IMR-90 (cell line): ENCODE data around the gene C15orf61. TPM values are rescaled to one million over a fixed set of nuclear protein-coding genes. Genes with fewer than 3 reads are reported as not detected.

Source experiments
- ATAC-seq: fragments of 200-7000 bp; cut with Tn5 transposase; 2 replicates; pipeline ENCODE4 v1.9.1; 2020; ENCODE audit warnings: low read depth, mild to moderate bottlenecking, moderate library complexity
- BruUV-seq: library from RNA; stranded (reverse); fragments of 400-500 nt; replicated peaks from 2 replicates; lab custom pipeline; 2021; lab: Mats Ljungman, UMichigan
- CTCF ChIA-PET: fragments of 300-600 bp; formaldehyde crosslinking; extraction: SDS; loops from one replicate; lab custom pipeline; 2021; ENCODE audit warnings: antibody characterized with exemption; lab: Yijun Ruan, JAX
- POLR2A ChIA-PET: fragments of 300-600 bp; sonication (Branson Sonifier 250); formaldehyde crosslinking; loops from one replicate; lab custom pipeline; 2022; ENCODE audit warnings: antibody characterized with exemption; ENCODE audit not compliant: unreplicated experiment; lab: Charles Lee
- DNase-seq: peaks from one replicate; pipeline ENCODE4 v3.0.0; 2013
- H2AFZ ChIP-seq: replicated peaks from 2 replicates; pipeline ENCODE3; 2013; ENCODE audit warnings: low read length, mild to moderate bottlenecking; ENCODE audit not compliant: poor library complexity
- H2AK5ac ChIP-seq: 2 replicates; pipeline ENCODE4 v1.6.1; 2013; ENCODE audit warnings: low read depth, low read length, inconsistent platforms
- H2AK9ac ChIP-seq: replicated peaks from 2 replicates; pipeline ENCODE3; 2013; ENCODE audit warnings: mild to moderate bottlenecking, low read depth, low read length, moderate library complexity; ENCODE audit not compliant: poor library complexity
- H2BK120ac ChIP-seq: 2 replicates; pipeline ENCODE4 v1.6.1; 2013; ENCODE audit warnings: low read depth, low read length, inconsistent platforms
- H2BK15ac ChIP-seq: 3 replicates; pipeline ENCODE4 v1.6.1; 2013; ENCODE audit warnings: low read depth, low read length, inconsistent platforms
- H2BK20ac ChIP-seq: 2 replicates; pipeline ENCODE4 v1.6.1; 2013; ENCODE audit warnings: low read depth, mild to moderate bottlenecking, inconsistent platforms, low read length, moderate library complexity
- H2BK5ac ChIP-seq: 2 replicates; pipeline ENCODE4 v1.6.1; 2013; ENCODE audit warnings: mild to moderate bottlenecking, low read depth, low read length, inconsistent platforms; ENCODE audit not compliant: poor library complexity, severe bottlenecking
- H3K14ac ChIP-seq: replicated peaks from 2 replicates; pipeline ENCODE4 v1.6.1; 2013; ENCODE audit warnings: low read depth, low read length, inconsistent platforms
- H3K18ac ChIP-seq: 2 replicates; pipeline ENCODE4 v1.6.1; 2013; ENCODE audit warnings: low read depth, low read length, control low read depth
- H3K23ac ChIP-seq: 2 replicates; pipeline ENCODE4 v1.6.1; 2013; ENCODE audit warnings: low read depth, low read length, inconsistent platforms
- H3K27ac ChIP-seq: 2 replicates; pipeline ENCODE4 v1.5.1; 2013; ENCODE audit warnings: mild to moderate bottlenecking, control low read depth, low read length; ENCODE audit not compliant: insufficient read depth
- H3K27me3 ChIP-seq: 2 replicates; pipeline ENCODE4 v1.6.1; 2013; ENCODE audit warnings: low read length; ENCODE audit not compliant: control insufficient read depth, insufficient read depth
- H3K36me3 ChIP-seq: 2 replicates; pipeline ENCODE4 v1.6.1; 2013; ENCODE audit warnings: low read length, mixed read lengths; ENCODE audit not compliant: control insufficient read depth, insufficient read depth
- H3K4ac ChIP-seq: 2 replicates; pipeline ENCODE4 v1.6.1; 2013; ENCODE audit warnings: low read depth, low read length, inconsistent platforms
- H3K4me1 ChIP-seq: 2 replicates; pipeline ENCODE4 v1.6.1; 2013; ENCODE audit warnings: low read length, mixed read lengths; ENCODE audit not compliant: control insufficient read depth, insufficient read depth
- H3K4me2 ChIP-seq: 2 replicates; pipeline ENCODE4 v1.6.1; 2013; ENCODE audit warnings: low read depth, mild to moderate bottlenecking, control low read depth, low read length, moderate library complexity
- H3K4me3 ChIP-seq: 2 replicates; pipeline ENCODE4 v1.5.1; 2013; ENCODE audit warnings: low read depth, mild to moderate bottlenecking, control low read depth, low read length, moderate library complexity; ENCODE audit not compliant: insufficient read depth
- H3K56ac ChIP-seq: 2 replicates; pipeline ENCODE4 v1.6.1; 2013; ENCODE audit warnings: low read length, inconsistent platforms; ENCODE audit not compliant: insufficient read depth; ENCODE audit errors: extremely low read depth
- H3K79me1 ChIP-seq, 2 experiments: 2 replicates each; pipeline ENCODE4 v1.6.1; 2013; ENCODE audit warnings: low read length in 2 of 2, inconsistent platforms in 1 of 2, low read depth in 1 of 2
- H3K9ac ChIP-seq: 2 replicates; pipeline ENCODE4 v1.6.1; 2013; ENCODE audit warnings: low read depth, low read length, control low read depth
- H3K9me1 ChIP-seq: 2 replicates; pipeline ENCODE4 v1.6.1; 2013; ENCODE audit warnings: low read length, inconsistent platforms; ENCODE audit not compliant: insufficient read depth
- H3K9me3 ChIP-seq: 2 replicates; pipeline ENCODE4 v1.6.1; 2013; ENCODE audit warnings: low read length; ENCODE audit not compliant: control insufficient read depth, insufficient read depth
- H4K20me1 ChIP-seq: 2 replicates; pipeline ENCODE4 v1.6.1; 2013; ENCODE audit warnings: low read length, inconsistent platforms; ENCODE audit not compliant: insufficient read depth
- H4K5ac ChIP-seq: 2 replicates; pipeline ENCODE4 v1.6.1; 2013; ENCODE audit warnings: mild to moderate bottlenecking, low read depth, low read length, control low read depth
- H4K8ac ChIP-seq, 2 experiments: 2 replicates each; pipeline ENCODE4 v1.6.1; 2013; ENCODE audit warnings: low read depth in 2 of 2, low read length in 2 of 2, control low read depth in 1 of 2, inconsistent platforms in 1 of 2
- H4K91ac ChIP-seq: 2 replicates; pipeline ENCODE4 v1.6.1; 2013; ENCODE audit warnings: low read depth, low read length, inconsistent platforms; ENCODE audit not compliant: insufficient read depth
- CTCF ChIP-seq: conservative IDR thresholded peaks from 2 replicates; pipeline ENCODE4 v1.5.1; 2012; ENCODE audit warnings: mild to moderate bottlenecking, low read depth, low read length, improper control_type of control experiment
- RCOR1 ChIP-seq: IDR thresholded peaks from 2 replicates; pipeline ENCODE4 v1.6.1; 2012; ENCODE audit warnings: mild to moderate bottlenecking, low read length, improper control_type of control experiment; ENCODE audit not compliant: insufficient replicate concordance
- WGBS, 2 experiments: methylation state at CpG; one replicate each; pipeline versions ENCODE4 v1.1.5 to v1.1.7; 2013; ENCODE audit warnings: missing lambda C conversion rate in 2 of 2; ENCODE audit not compliant: insufficient read length in 1 of 2; ENCODE audit errors: extremely low coverage in 2 of 2; 5-methylcytosine and 5-hydroxymethylcytosine counted together
- dilution Hi-C: fragments of 300-500 bp; cut with HindIII; formaldehyde crosslinking; loops from one replicate; pipeline ENCODE4 v1.14.3; 2018; ENCODE audit warnings: low sequenced_read_pairs; ENCODE audit not compliant: unreplicated experiment
- in situ Hi-C: fragments of 300-500 bp; cut with MboI; formaldehyde crosslinking; loops from 3 replicates; pipeline ENCODE4 v1.14.3; 2019; ENCODE audit warnings: low sequenced_read_pairs, inconsistent platforms, mixed read lengths
- intact Hi-C: fragments of 100-400 bp; cut with micrococcal nuclease; formaldehyde crosslinking; loops from 2 replicates; pipeline ENCODE4 v1.10.0; 2022
- polyA plus RNA-seq, 3 experiments: library from polyadenylated mRNA; depleted of rRNA; stranded (reverse); fragments of >200 nt; gene quantifications; 2 replicates each; pipeline ENCODE4 v1.2.3, GENCODE V29; 2012; ENCODE audit warnings: low replicate concordance in 1 of 3
- total RNA-seq: library from RNA; depleted of rRNA; stranded (reverse); fragments of >200 nt; gene quantifications from 2 replicates; pipeline ENCODE4 v1.2.3, GENCODE V29; 2012

The C15orf61 gene
- total and polyA plus RNA-seq, 2 of the 4 experiments (the other 2 are of a cell fraction) = 1.4 to 2.5 TPM

- TF ChIP-seq CTCF = no peak
These were observed 7.8 kb upstream of the C15orf61 start (continued) for GRCh38 chr15:67512933-67513714.

- Histone ChIP-seq H3K79me1 (no peaks in the 10 kb centered on the region), H2AFZ (no peak overlapping the region), H3K4me2 (no peak overlapping the region), H2BK15ac (no peak overlapping the region), H3K27ac (no peak overlapping the region), H3K23ac (no peak overlapping the region), H4K5ac (no peak overlapping the region), H3K4me1 (peaks cover 3% of the 10 kb centered on the region), H4K8ac (no peak overlapping the region), H3K4me3 (no peak overlapping the region), H3K4ac (no peak overlapping the region), H3K56ac (no peak overlapping the region), H2AK5ac (no peak overlapping the region), H3K9ac (no peak overlapping the region), H3K27me3 (no peaks in the 10 kb centered on the region), H2AK9ac (no peak overlapping the region), H2BK5ac (no peak overlapping the region), H3K9me1 (peaks cover 2% of the 10 kb centered on the region; the same call in 1 of the 2 replicates), H3K36me3 (no peaks in the 10 kb centered on the region), H4K91ac (no peak overlapping the region), H3K9me3 (no peaks in the 10 kb centered on the region), H2BK20ac (no peak overlapping the region), H3K14ac (no peak overlapping the region), H4K20me1 (no peaks in the 10 kb centered on the region), H2BK120ac (no peak overlapping the region), H3K18ac (no peak overlapping the region)
- no TSS peak for BruUV-seq
- POLR2A ChIA-PET = no interaction called here
- no CpG with 5 or more reads among the region's 3 CpGs for WGBS, 2 experiments
- intact Hi-C loops = no loop called here
- in situ Hi-C loops = no loop called here
- no peak for ATAC-seq
- TF ChIP-seq RCOR1 = no peak
- CTCF ChIA-PET = no interaction called here
- dilution Hi-C loops = no loop called here
- DNase-seq = no peak
These were observed 5.8 kb upstream of the C15orf61 start for GRCh38 chr15:67515090-67515489.
